Liver (tissue), 9 donors: ENCODE data around the gene PLEK2. TPM values are rescaled to one million over a fixed set of nuclear protein-coding genes. Genes with fewer than 3 reads are reported as not detected.

ENCODE experiments used
- DNase-seq: peaks from one replicate; pipeline ENCODE4 v3.0.0-alpha.2; 2017; ENCODE audit warnings: low spot score
- H3K27ac ChIP-seq, 2 donors: one replicate each; pipeline ENCODE4 v1.7.0; 2013; ENCODE audit warnings: inconsistent platforms in 2 of 2, low read length in 2 of 2, control low read depth in 1 of 2, low read depth in 1 of 2, mild to moderate bottlenecking in 1 of 2
- H3K27me3 ChIP-seq, 4 donors: one replicate each; pipeline versions ENCODE4 v1.6.1 to v1.7.0; 2013; ENCODE audit warnings: low read length in 3 of 4, inconsistent platforms in 1 of 4, mild to moderate bottlenecking in 1 of 4, moderate library complexity in 1 of 4; ENCODE audit not compliant: control insufficient read depth in 4 of 4, insufficient read depth in 4 of 4
- H3K36me3 ChIP-seq, 4 donors: one replicate each; pipeline versions ENCODE4 v1.6.1 to v1.7.0; 2013; ENCODE audit warnings: low read length in 3 of 4, mild to moderate bottlenecking in 3 of 4, low read depth in 1 of 4, moderate library complexity in 1 of 4; ENCODE audit not compliant: control insufficient read depth in 4 of 4, insufficient read depth in 3 of 4
- H3K4me1 ChIP-seq, 4 donors: one replicate each; pipeline versions ENCODE4 v1.6.1 to v1.7.0; 2013; ENCODE audit warnings: low read length in 3 of 4, mild to moderate bottlenecking in 3 of 4, moderate library complexity in 1 of 4; ENCODE audit not compliant: control insufficient read depth in 4 of 4, insufficient read depth in 4 of 4
- H3K4me3 ChIP-seq, 3 donors: one replicate each; pipeline versions ENCODE4 v1.6.1 to v1.7.0; 2013; ENCODE audit warnings: low read length in 3 of 3, control low read depth in 1 of 3, low read depth in 1 of 3, mild to moderate bottlenecking in 1 of 3
- H3K9ac ChIP-seq, 2 donors: one replicate each; pipeline ENCODE4 v1.7.0; 2013; ENCODE audit warnings: low read length in 2 of 2, mild to moderate bottlenecking in 2 of 2, moderate library complexity in 2 of 2, control low read depth in 1 of 2, low read depth in 1 of 2
- H3K9me3 ChIP-seq, 4 donors: one replicate each; pipeline versions ENCODE4 v1.6.1 to v1.7.0; 2013; ENCODE audit warnings: low read length in 3 of 4; ENCODE audit not compliant: control insufficient read depth in 4 of 4
- EGR1 ChIP-seq, 2 donors: IDR thresholded peaks; 2 replicates each; pipeline ENCODE4 v1.6.1; 2016 to 2018; ENCODE audit warnings: antibody characterized with exemption in 2 of 2, low read depth in 2 of 2
- FOXA1 ChIP-seq: IDR thresholded peaks from 2 replicates; pipeline ENCODE4 v1.6.1; 2016; ENCODE audit warnings: antibody characterized with exemption
- FOXA2 ChIP-seq: IDR thresholded peaks from 2 replicates; pipeline ENCODE4 v1.6.1; 2016; ENCODE audit warnings: antibody characterized with exemption
- GABPA ChIP-seq, 2 donors: IDR thresholded peaks in 1 of 2; conservative IDR thresholded peaks in 1 of 2; 2 replicates each; pipeline ENCODE4 v1.6.1; 2016; ENCODE audit warnings: antibody characterized with exemption in 2 of 2, mild to moderate bottlenecking in 1 of 2, moderate library complexity in 1 of 2
- HNF4A ChIP-seq, 2 donors: conservative IDR thresholded peaks; 2 replicates each; pipeline ENCODE4 v1.6.1; 2016; ENCODE audit warnings: antibody characterized with exemption in 2 of 2, mild to moderate bottlenecking in 2 of 2
- HNF4G ChIP-seq: IDR thresholded peaks from 2 replicates; pipeline ENCODE4 v1.6.1; 2016; ENCODE audit warnings: antibody characterized with exemption
- JUND ChIP-seq, 2 donors: IDR thresholded peaks; 2 replicates each; pipeline ENCODE4 v1.6.1; 2016; ENCODE audit warnings: antibody characterized with exemption in 2 of 2
- NR2F2 ChIP-seq: IDR thresholded peaks from 2 replicates; pipeline ENCODE4 v1.6.1; 2016; ENCODE audit warnings: antibody characterized with exemption
- RAD21 ChIP-seq, 2 donors: IDR thresholded peaks; 2 replicates each; pipeline ENCODE4 v1.6.1; 2016; ENCODE audit warnings: antibody characterized with exemption in 2 of 2, mild to moderate bottlenecking in 2 of 2
- RXRA ChIP-seq, 2 donors: IDR thresholded peaks; 2 replicates each; pipeline ENCODE4 v1.6.1; 2017 to 2018; ENCODE audit warnings: antibody characterized with exemption in 2 of 2, mild to moderate bottlenecking in 1 of 2
- SP1 ChIP-seq: IDR thresholded peaks from 2 replicates; pipeline ENCODE4 v1.6.1; 2018; ENCODE audit warnings: antibody characterized with exemption, mild to moderate bottlenecking
- TAF1 ChIP-seq: conservative IDR thresholded peaks from 2 replicates; pipeline ENCODE4 v1.6.1; 2016; ENCODE audit warnings: antibody characterized with exemption, mild to moderate bottlenecking
- YY1 ChIP-seq: IDR thresholded peaks from 2 replicates; pipeline ENCODE4 v1.6.1; 2016; ENCODE audit warnings: antibody characterized with exemption, mild to moderate bottlenecking
- WGBS: extraction: QIAGEN DNeasy Blood & Tissue Kit; methylation state at CpG from one replicate; pipeline ENCODE4 v1.1.7; 2013; 5-methylcytosine and 5-hydroxymethylcytosine counted together
- polyA plus RNA-seq, 2 donors: library from polyadenylated mRNA; stranded (reverse) in 1 of 2; unstranded in 1 of 2; fragments of 200-250 nt in 1 of 2; fragments of >200 nt in 1 of 2; fragmentation: Nextera tagmentation in 1 of 2; extraction: Ambion mirVana in 1 of 2; gene quantifications; one replicate each; pipeline versions ENCODE4 v1.2.1 to v1.2.3, GENCODE V29; 2013 to 2015
- total RNA-seq, 2 donors: library from RNA; depleted of rRNA; stranded (reverse); fragments of >200 nt; gene quantifications; one replicate each; pipeline ENCODE4 v1.2.3, GENCODE V29; 2014
- TF ChIP-seq, protein P1 (sequence below): fragments of 150-350 bp; IDR thresholded peaks from 2 replicates; pipeline ENCODE4 v1.5.1; 2017; ENCODE audit warnings: improper control_type of control experiment, low read depth, low read length; ENCODE audit not compliant: missing input control
- TF ChIP-seq, protein P2 (sequence below): IDR thresholded peaks from 2 replicates; pipeline ENCODE4 v1.6.1; 2016; ENCODE audit warnings: antibody characterized with exemption
- TF ChIP-seq, protein P3 (sequence below): IDR thresholded peaks from 2 replicates; pipeline ENCODE4 v1.6.1; 2016; ENCODE audit warnings: antibody characterized with exemption, mild to moderate bottlenecking
- TF ChIP-seq, protein P4 (sequence below): IDR thresholded peaks from 2 replicates; pipeline ENCODE4 v1.6.1; 2016; ENCODE audit warnings: antibody characterized with exemption
- TF ChIP-seq, protein P5 (sequence below): IDR thresholded peaks from 2 replicates; pipeline ENCODE4 v1.6.1; 2016; ENCODE audit warnings: antibody characterized with exemption
- donor health status: healthy.
- donor health status: healthy.
- donor health status: healthy.
- donor health status: healthy.
- donor health status: healthy.

The PLEK2 gene
- total and polyA plus RNA-seq, 4 donors: 6.1 to 17.4 (median 11.2) TPM

DNA sequence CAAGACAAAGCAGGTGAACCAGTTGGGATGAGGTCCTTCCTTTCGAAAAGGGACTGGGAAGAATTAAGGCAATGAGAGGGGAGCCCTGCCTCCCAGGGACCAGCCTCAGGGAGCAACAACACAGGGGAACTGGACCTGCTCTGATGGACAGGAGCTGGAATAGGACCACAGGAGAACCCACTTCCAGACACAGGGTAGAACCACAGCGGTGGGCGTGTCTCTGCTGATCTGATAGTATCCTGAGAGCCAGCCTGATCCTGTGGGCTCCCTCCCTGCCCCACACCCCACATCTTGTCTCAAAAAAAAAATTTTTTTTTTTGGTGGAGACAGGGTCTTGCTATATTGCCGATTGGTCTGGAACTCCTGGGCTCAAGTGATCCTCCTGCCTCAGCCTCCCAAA, 13.6 kb upstream of the PLEK2 start:
- DNase-seq: no peak
- Histone ChIP-seq H3K27me3 (peaks cover 0 to 3% (median 0%) of the 10 kb centered on the region in 4 donors), H3K9me3 (no peaks in the 10 kb centered on the region), H3K36me3 (no peaks in the 10 kb centered on the region), H3K4me1 (peaks cover 0 to 6% (median 2%) of the 10 kb centered on the region in 4 donors), H3K9ac (no peak overlapping the region), H3K27ac (no peak overlapping the region), H3K4me3 (no peak overlapping the region)
- WGBS: 87% methylated on average over 4 of the region's 4 CpGs
- TF ChIP-seq HNF4G (no peak), JUND (IDR thresholded peaks at IDR 0.05) (no peak), RXRA (IDR thresholded peaks at IDR 0.05) (no peak), FOXA1 (no peak), FOXA2 (no peak), RAD21 (IDR thresholded peaks at IDR 0.05) (no peak), NR2F2 (no peak), GABPA (IDR thresholded peaks at IDR 0.05 in 1 of 2, conservative IDR thresholded peaks at IDR 0.05 in 1 of 2) (no peak), EGR1 (IDR thresholded peaks at IDR 0.05; ENCODE audit: low read depth in 2 of 2) (no peak), TAF1 (no peak), HNF4A (conservative IDR thresholded peaks at IDR 0.05) (no peak), SP1 (no peak), YY1 (no peak)
- TF ChIP-seq, protein P1, sequence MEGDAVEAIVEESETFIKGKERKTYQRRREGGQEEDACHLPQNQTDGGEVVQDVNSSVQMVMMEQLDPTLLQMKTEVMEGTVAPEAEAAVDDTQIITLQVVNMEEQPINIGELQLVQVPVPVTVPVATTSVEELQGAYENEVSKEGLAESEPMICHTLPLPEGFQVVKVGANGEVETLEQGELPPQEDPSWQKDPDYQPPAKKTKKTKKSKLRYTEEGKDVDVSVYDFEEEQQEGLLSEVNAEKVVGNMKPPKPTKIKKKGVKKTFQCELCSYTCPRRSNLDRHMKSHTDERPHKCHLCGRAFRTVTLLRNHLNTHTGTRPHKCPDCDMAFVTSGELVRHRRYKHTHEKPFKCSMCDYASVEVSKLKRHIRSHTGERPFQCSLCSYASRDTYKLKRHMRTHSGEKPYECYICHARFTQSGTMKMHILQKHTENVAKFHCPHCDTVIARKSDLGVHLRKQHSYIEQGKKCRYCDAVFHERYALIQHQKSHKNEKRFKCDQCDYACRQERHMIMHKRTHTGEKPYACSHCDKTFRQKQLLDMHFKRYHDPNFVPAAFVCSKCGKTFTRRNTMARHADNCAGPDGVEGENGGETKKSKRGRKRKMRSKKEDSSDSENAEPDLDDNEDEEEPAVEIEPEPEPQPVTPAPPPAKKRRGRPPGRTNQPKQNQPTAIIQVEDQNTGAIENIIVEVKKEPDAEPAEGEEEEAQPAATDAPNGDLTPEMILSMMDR: no peak
- TF ChIP-seq, protein P2, sequence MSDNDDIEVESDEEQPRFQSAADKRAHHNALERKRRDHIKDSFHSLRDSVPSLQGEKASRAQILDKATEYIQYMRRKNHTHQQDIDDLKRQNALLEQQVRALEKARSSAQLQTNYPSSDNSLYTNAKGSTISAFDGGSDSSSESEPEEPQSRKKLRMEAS: no peak
- TF ChIP-seq, protein P3, sequence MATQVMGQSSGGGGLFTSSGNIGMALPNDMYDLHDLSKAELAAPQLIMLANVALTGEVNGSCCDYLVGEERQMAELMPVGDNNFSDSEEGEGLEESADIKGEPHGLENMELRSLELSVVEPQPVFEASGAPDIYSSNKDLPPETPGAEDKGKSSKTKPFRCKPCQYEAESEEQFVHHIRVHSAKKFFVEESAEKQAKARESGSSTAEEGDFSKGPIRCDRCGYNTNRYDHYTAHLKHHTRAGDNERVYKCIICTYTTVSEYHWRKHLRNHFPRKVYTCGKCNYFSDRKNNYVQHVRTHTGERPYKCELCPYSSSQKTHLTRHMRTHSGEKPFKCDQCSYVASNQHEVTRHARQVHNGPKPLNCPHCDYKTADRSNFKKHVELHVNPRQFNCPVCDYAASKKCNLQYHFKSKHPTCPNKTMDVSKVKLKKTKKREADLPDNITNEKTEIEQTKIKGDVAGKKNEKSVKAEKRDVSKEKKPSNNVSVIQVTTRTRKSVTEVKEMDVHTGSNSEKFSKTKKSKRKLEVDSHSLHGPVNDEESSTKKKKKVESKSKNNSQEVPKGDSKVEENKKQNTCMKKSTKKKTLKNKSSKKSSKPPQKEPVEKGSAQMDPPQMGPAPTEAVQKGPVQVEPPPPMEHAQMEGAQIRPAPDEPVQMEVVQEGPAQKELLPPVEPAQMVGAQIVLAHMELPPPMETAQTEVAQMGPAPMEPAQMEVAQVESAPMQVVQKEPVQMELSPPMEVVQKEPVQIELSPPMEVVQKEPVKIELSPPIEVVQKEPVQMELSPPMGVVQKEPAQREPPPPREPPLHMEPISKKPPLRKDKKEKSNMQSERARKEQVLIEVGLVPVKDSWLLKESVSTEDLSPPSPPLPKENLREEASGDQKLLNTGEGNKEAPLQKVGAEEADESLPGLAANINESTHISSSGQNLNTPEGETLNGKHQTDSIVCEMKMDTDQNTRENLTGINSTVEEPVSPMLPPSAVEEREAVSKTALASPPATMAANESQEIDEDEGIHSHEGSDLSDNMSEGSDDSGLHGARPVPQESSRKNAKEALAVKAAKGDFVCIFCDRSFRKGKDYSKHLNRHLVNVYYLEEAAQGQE: no peak
- TF ChIP-seq, protein P4, sequence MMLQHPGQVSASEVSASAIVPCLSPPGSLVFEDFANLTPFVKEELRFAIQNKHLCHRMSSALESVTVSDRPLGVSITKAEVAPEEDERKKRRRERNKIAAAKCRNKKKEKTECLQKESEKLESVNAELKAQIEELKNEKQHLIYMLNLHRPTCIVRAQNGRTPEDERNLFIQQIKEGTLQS: no peak
- TF ChIP-seq, protein P5, sequence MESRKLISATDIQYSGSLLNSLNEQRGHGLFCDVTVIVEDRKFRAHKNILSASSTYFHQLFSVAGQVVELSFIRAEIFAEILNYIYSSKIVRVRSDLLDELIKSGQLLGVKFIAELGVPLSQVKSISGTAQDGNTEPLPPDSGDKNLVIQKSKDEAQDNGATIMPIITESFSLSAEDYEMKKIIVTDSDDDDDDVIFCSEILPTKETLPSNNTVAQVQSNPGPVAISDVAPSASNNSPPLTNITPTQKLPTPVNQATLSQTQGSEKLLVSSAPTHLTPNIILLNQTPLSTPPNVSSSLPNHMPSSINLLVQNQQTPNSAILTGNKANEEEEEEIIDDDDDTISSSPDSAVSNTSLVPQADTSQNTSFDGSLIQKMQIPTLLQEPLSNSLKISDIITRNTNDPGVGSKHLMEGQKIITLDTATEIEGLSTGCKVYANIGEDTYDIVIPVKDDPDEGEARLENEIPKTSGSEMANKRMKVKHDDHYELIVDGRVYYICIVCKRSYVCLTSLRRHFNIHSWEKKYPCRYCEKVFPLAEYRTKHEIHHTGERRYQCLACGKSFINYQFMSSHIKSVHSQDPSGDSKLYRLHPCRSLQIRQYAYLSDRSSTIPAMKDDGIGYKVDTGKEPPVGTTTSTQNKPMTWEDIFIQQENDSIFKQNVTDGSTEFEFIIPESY: no peak
